GM21717 (cell line): ENCODE measurements around the gene NAB1.
"Not testable (repeated sequence)": the region's sequence is repeated elsewhere in the genome, so short reads cannot be mapped to it uniquely, and the experiment has no call there.

Source experiments
- ATAC-seq: cut with Tn5 transposase; IDR thresholded peaks from one replicate; pipeline ENCODE4 v1.9.1; 2021; ENCODE audit warnings: mild to moderate bottlenecking, moderate library complexity; ENCODE audit not compliant: unreplicated experiment

The NAB1 gene

GRCh38 chr2:190649035-190649797 lies at the start of gene NAB1:
NAB1 (plus strand) TSS chr2:190649083; CDS start chr2:190659177, 10,094 bp downstream.
- ATAC-seq = peak; percentile 43

- ATAC-seq = no peak
Observed at GRCh38 chr2:190599546-190600220, 49.2 kb upstream of the NAB1 start.

- ATAC-seq = no peak
Observed at GRCh38 chr2:190600293-190601103, 48.4 kb upstream of the NAB1 start.

GRCh38 chr2:190603374-190603773 lies 45.5 kb upstream of the NAB1 start:
- no peak for ATAC-seq

GRCh38 chr2:190607014-190607597 lies 41.8 kb upstream of the NAB1 start:
- no peak for ATAC-seq

GRCh38 chr2:190607657-190608357 lies 41.1 kb upstream of the NAB1 start:
- no peak for ATAC-seq

GRCh38 chr2:190608863-190609262 lies 40.0 kb upstream of the NAB1 start:
- ATAC-seq = not testable (repeated sequence)

GRCh38 chr2:190609397-190609796 lies 39.5 kb upstream of the NAB1 start:
- ATAC-seq = not testable (repeated sequence)

GRCh38 chr2:190610528-190610927 lies 38.4 kb upstream of the NAB1 start:
- ATAC-seq = not testable (repeated sequence)

GRCh38 chr2:190615555-190616200 lies 33.2 kb upstream of the NAB1 start:
- no peak for ATAC-seq

- ATAC-seq = no peak
Observed at GRCh38 chr2:190618030-190618429, 30.9 kb upstream of the NAB1 start.

GRCh38 chr2:190625691-190626090 lies 23.2 kb upstream of the NAB1 start:
- ATAC-seq = no peak

- no peak for ATAC-seq
Observed at GRCh38 chr2:190626641-190627210, 22.2 kb upstream of the NAB1 start.

- ATAC-seq = peak; percentile 73
Observed at GRCh38 chr2:190627448-190628412, 21.2 kb upstream of the NAB1 start.

- ATAC-seq = no peak
Observed at GRCh38 chr2:190628591-190629319, 20.1 kb upstream of the NAB1 start.

GRCh38 chr2:190634381-190634780 lies 14.5 kb upstream of the NAB1 start:
- no peak for ATAC-seq

- no peak for ATAC-seq
Observed at GRCh38 chr2:190635781-190636180, 13.1 kb upstream of the NAB1 start.

GRCh38 chr2:190636361-190636760 lies 12.5 kb upstream of the NAB1 start:
- no peak for ATAC-seq
